ENCODE data around the gene ZNF418.
A peak's percentile ranks its signal among the peaks of the same experiment; 100 is the strongest.
"Not testable (repeated sequence)": the region's sequence is repeated elsewhere in the genome, so short reads cannot be mapped to it uniquely, and the experiment has no call there.

The ZNF418 gene

GRCh38 chr19:57888560-57889231, 46.5 kb downstream of the ZNF418 start, which contains the start of gene ZNF814:
Gene ZNF814 (minus strand): TSS chr19:57889037. CDS start chr19:57888802, 235 bp downstream.
- peak; percentile 21 to 83 for DNase-seq

- DNase-seq = no peak
Observed at GRCh38 chr19:57888107-57888559, 47.1 kb downstream of the ZNF418 start.

GRCh38 chr19:57887195-57887941, 47.8 kb downstream of the ZNF418 start:
- DNase-seq = no peak

- no peak for DNase-seq
Observed at GRCh38 chr19:57886046-57886445, 49.2 kb downstream of the ZNF418 start.

- DNase-seq = not testable (repeated sequence)
Observed at GRCh38 chr19:57873883-57874799, 61.1 kb downstream of the ZNF418 start.

GRCh38 chr19:57872450-57872849, 62.8 kb downstream of the ZNF418 start:
- no peak for DNase-seq

All from cerebellar nuclear complex (tissue), 1 donor.